HL-60/S4 (cell line): ENCODE results near the gene RAB3D.

Experiments used
- in situ Hi-C: fragments of 300-500 bp; cut with MboI; formaldehyde crosslinking; loops from 2 replicates; pipeline ENCODE4 v1.14.3; 2022; ENCODE audit warnings: low sequenced_read_pairs

The RAB3D gene

GRCh38 chr19:11299946-11300810, 39.3 kb downstream of the RAB3D start:
- in situ Hi-C loops: loop anchor here (10.0 kb wide), 1 partner anchor 145 kb away; no protein-coding TSS in a partner anchor

DNA sequence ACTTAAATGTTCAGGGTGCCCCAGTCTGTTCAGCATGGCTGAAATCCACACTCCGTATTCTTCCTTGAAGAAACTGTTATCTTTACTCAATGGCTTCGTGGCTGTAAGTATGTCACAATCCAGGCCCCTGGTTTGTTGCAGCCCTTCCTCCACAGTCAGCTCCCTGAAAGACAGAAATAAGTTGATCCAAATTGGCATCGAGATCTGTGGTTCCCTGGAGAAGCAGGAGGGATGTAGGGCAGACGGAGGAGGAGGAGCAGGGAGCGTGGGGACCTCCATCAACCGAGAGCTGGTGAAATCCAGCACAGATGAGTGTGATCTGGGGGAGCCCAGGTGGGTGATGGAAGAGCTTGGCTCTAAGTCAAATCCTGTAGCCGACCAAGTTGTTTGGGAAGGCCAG, 43.2 kb downstream of the RAB3D start:
- in situ Hi-C loops: loop anchor here (10.0 kb wide), 1 partner anchor 149 kb away; no protein-coding TSS in a partner anchor

GRCh38 chr19:11295665-11296245, 43.7 kb downstream of the RAB3D start, which contains the start of gene TSPAN16:
TSPAN16 (plus strand) TSS chr19:11296160; CDS start chr19:11296298, 138 bp downstream.
- in situ Hi-C loops: loop anchor here (10.0 kb wide), 1 partner anchor 149 kb away; no protein-coding TSS in a partner anchor

- in situ Hi-C loops: loop anchor here (10.0 kb wide), 1 partner anchor 150 kb away; no protein-coding TSS in a partner anchor
Measured at GRCh38 chr19:11295180-11295579, 44.3 kb downstream of the RAB3D start.

DNA sequence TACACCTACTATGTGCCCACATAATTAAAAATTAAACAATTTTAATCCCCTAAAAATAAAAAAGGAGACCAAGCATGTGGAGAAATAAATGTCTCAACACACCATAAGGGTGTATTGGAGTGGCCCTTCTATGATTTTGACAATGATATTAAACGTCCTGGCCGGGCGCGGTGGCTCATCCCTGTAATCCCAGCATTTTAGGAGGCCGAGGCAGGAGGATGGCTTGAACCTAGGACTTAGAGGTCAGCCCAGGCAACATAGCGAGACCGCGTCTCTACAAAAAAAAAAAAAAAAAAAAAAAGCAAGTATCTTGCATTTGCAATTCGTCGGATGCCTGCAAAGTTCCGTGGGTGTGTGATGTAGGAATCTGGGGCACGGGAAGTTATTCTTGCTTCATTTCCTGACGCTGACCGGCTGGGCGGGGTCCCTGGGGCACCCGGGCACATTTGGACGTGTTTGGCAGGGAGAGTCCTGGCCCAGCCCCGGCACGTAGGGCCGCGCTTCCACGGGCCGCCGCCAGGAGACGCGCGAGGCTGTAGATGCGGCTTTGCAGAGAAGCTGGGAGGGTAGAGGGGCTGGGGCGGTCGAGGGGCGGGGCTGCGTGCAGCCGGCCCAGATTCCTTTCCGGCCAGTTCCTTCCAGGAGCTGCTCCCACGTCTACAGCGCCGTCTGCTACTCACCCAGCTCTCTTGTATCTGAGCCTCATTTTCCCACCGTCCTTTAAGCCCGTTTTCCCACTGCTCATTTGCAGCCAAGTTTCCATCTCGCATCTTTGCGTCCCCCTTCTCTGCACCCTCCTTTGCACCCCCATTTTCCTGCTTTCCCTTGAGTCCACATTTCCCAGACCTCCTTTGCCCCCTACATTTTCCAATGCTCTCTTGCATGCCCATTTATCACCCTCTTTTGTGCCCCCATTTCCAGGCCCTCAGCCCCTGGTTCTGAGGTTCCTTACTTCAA, 45.7 kb downstream of the RAB3D start:
- in situ Hi-C loops: loop anchor here (10.0 kb wide), 1 partner anchor 151 kb away; no protein-coding TSS in a partner anchor

GRCh38 chr19:11291991-11292390, 47.5 kb downstream of the RAB3D start:
- in situ Hi-C loops: loop anchor here (10.0 kb wide), 1 partner anchor 153 kb away; no protein-coding TSS in a partner anchor

DNA sequence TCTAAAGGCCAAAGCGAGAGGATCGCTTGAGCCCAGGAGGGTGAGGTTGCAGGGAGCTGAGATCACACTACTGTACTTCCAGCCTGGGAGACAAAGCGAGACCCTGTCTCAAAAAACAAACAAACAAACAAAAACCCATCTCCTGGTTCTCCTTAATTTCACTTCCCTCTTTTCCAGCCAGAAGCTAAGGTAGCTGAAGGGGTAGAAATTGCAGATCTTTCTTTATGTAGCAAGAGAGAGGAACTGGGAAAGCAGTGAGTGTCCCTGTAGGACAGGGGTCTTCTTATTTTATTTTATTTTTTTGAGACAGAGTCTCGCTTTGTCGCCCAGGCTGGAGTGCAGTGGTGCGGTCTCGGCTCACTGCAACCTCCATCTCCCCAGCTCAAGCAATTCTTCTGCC, 48.0 kb downstream of the RAB3D start:
- in situ Hi-C loops: loop anchor here (10.0 kb wide), 1 partner anchor 153 kb away; no protein-coding TSS in a partner anchor

GRCh38 chr19:11290256-11290655, 49.2 kb downstream of the RAB3D start:
- in situ Hi-C loops: loop anchor here (10.0 kb wide), 1 partner anchor 155 kb away; no protein-coding TSS in a partner anchor

DNA sequence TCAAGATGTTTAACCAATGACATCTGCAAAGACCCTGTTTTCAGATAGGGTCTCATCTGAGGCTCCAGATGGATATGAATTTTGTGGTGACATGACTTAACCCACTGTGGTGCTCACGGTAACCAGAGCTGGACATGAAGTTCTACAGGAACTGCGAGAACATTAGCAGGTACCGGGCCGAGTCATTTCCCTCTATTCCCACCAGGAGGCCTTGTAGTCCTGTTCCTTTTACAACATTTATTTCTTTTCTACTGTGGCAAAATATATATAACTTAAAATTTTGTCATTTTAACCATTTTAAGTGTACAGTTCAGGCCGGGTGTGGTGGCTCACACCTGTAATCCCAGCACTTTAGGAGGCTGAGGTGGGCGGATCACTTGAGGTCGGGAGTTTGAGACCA, 51.1 kb downstream of the RAB3D start:
- in situ Hi-C loops: no loop called here

DNA sequence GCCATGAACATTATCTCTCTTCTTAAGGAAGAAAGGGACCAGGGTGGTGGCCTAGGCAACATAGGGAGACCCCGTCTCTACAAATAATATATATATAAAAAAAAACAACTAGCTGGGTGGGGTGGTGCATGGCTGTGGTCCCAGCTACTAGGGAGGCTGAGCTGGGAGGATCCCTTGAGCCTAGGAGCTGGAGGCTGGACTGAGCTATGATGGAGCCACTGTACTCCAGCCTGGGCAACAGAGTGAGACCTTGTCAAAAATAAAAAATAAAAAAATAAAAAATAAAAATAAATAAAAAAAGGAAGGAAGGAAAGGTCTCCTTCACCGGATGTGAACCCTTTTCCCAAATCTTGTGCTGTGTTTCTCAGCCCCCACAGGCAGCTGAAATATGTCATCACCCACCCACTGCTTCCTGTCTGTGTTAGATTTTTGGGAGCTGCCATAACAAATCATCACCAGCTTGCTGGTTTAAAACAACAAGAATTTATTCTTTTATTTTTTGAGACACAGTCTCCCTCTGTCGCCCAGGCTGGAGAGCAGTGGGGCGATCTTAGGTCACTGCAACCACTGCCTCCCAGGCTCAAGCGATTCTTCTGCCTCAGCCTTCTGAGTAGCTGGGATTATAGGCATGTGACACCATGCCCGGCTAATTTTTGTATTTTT, 53.0 kb downstream of the RAB3D start:
- in situ Hi-C loops: no loop called here

- in situ Hi-C loops: no loop called here
Measured at GRCh38 chr19:11284515-11284914, 54.9 kb downstream of the RAB3D start.

DNA sequence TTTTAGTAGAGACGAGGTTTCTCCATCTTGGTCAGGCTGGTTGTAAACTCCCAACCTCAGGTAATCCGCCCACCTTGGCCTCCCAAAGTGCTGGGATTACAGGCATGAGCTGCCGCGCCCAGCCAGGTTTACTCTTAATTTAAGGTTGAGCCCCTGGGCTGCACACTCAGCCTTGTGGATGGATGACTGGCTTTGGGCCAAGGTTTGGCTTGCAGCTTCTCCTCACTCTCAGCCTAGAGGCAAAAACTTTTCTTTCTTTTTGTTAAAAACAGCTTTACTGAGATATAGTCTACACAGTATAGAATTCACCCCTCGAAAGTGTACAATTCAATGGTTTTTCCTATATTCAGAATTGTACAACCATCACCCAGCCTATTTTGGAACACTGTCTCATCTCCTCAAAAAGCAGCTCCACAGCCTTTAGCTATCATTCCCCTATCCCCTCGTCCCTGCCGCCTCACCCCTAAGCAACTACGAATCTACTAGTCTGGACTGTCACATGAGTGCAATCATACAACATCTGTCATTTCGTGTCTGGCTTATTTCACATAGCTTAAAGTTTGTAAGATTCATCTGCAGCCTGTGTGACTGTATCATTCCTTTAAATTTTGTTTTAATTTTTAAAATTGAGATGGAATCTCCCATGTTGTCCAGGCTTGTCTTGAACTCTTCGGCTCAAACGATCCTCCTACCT, 58.0 kb downstream of the RAB3D start:
- in situ Hi-C loops: no loop called here

- in situ Hi-C loops: no loop called here
Measured at GRCh38 chr19:11279505-11280236, 59.8 kb downstream of the RAB3D start.

GRCh38 chr19:11278670-11279069, 60.8 kb downstream of the RAB3D start:
- in situ Hi-C loops: no loop called here

GRCh38 chr19:11274533-11275086, 64.8 kb downstream of the RAB3D start:
- in situ Hi-C loops: no loop called here

- in situ Hi-C loops: no loop called here
Measured at GRCh38 chr19:11273989-11274388, 65.5 kb downstream of the RAB3D start.

DNA sequence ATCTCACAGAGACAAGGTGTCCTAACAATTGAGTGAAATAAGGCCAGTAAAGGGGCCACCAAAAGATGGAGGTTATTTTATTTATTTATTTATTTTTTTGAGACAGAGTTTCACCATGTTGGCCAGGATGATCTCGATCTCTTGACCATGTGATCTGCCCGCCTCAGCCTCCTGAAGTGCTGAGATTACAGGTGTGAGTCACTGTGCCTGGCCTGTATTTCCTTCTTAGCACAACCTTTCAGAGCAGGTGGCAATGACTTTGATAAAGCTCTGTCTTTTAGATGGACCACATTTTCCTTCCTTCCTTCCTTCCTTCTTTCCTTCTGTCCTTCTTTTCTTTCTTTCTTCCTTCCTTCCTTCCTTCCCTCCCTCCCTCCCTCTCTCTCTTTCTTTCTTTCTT, 66.2 kb downstream of the RAB3D start:
- in situ Hi-C loops: no loop called here
